A549 (cell line): Measurements from ENCODE around the gene RAB3IL1. TPM values are rescaled to one million over a fixed set of nuclear protein-coding genes. Genes with fewer than 3 reads are reported as not detected.
"Not testable (repeated sequence)": the region's sequence is repeated elsewhere in the genome, so short reads cannot be mapped to it uniquely, and the experiment has no call there.

Experiments used
- ATAC-seq, 2 experiments: fragments of 200-7000 bp in 1 of 2; fragments of >200 bp in 1 of 2; cut with Nextera tagmentation in 1 of 2; cut with Tn5 transposase in 1 of 2; 3 replicates each; pipeline versions ENCODE4 v1.8.0 to v1.9.1; 2018 to 2020; ENCODE audit warnings: mild to moderate bottlenecking in 1 of 2, moderate library complexity in 1 of 2
- CTCF ChIA-PET: fragments of 300-600 bp; sonication (Branson Sonifier 250); formaldehyde crosslinking; extraction: SDS; loops from one replicate; lab custom pipeline; 2021; ENCODE audit warnings: antibody characterized with exemption, inconsistent platforms; lab: Yijun Ruan, JAX
- POLR2A ChIA-PET: fragments of 350-600 bp; formaldehyde crosslinking; extraction: SDS; loops from one replicate; lab custom pipeline; 2021; ENCODE audit warnings: antibody characterized with exemption, inconsistent platforms; lab: Yijun Ruan, JAX
- DNase-seq, 2 experiments: peaks; one replicate each; pipeline versions ENCODE4 v3.0.0 to v3.0.0-alpha.2; 2011 to 2016; ENCODE audit warnings: low read depth in 1 of 2, low spot score in 1 of 2
- FAIRE-seq: peaks from 2 replicates; lab custom pipeline; 2011; peaks lifted over from hg19 to GRCh38; lab: Jason Lieb, UNC
- H3K27ac ChIP-seq, 2 experiments: fragments of >200 bp; sonication (Bioruptor Twin); formaldehyde crosslinking; 3 replicates each; pipeline ENCODE4 v1.5.1; 2016 to 2017
- H3K4me1 ChIP-seq: fragments of >200 bp; sonication (Bioruptor Twin); formaldehyde crosslinking; 3 replicates; pipeline ENCODE4 v1.6.1; 2016
- H3K4me2 ChIP-seq: fragments of >200 bp; sonication (Bioruptor Twin); formaldehyde crosslinking; 3 replicates; pipeline ENCODE4 v1.6.1; 2016
- H3K4me3 ChIP-seq: fragments of >200 bp; sonication (Bioruptor Twin); formaldehyde crosslinking; 3 replicates; pipeline ENCODE4 v1.5.1; 2016
- H3K9me3 ChIP-seq: fragments of >200 bp; sonication (Bioruptor Twin); formaldehyde crosslinking; 3 replicates; pipeline ENCODE4 v1.6.1; 2016
- BHLHE40 ChIP-seq: IDR thresholded peaks from 2 replicates; pipeline ENCODE4 v1.6.1; 2012; ENCODE audit warnings: low read depth, low read length, inconsistent platforms
- CEBPB ChIP-seq, 2 experiments: fragments of >200 bp in 1 of 2; sonication (Bioruptor Twin) in 1 of 2; formaldehyde crosslinking in 1 of 2; IDR thresholded peaks; 2 replicates each; pipeline ENCODE4 v1.6.1; 2012 to 2016
- EHF ChIP-seq: fragments of 250-450 bp; sonication (Bioruptor Pico); IDR thresholded peaks from 2 replicates; pipeline ENCODE4 v1.5.0; 2020; ENCODE audit warnings: mild to moderate bottlenecking
- FOSB ChIP-seq: fragments of 250-450 bp; sonication (Bioruptor Pico); IDR thresholded peaks from 2 replicates; pipeline ENCODE4 v1.5.0; 2020; ENCODE audit warnings: mild to moderate bottlenecking, moderate library complexity
- FOSL2 ChIP-seq, 2 experiments: fragments of 450-650 bp in 1 of 2; fragments of >200 bp in 1 of 2; sonication (Bioruptor Twin) in 1 of 2; formaldehyde crosslinking; IDR thresholded peaks; 2 replicates each; pipeline versions ENCODE4 v1.5.0 to v1.6.1; 2016 to 2020; ENCODE audit warnings: mild to moderate bottlenecking in 1 of 2, moderate library complexity in 1 of 2
- HDAC2 ChIP-seq: fragments of 200-600 bp; sonication (generic); IDR thresholded peaks from 2 replicates; pipeline ENCODE4 v1.6.1; 2016
- HOXA7 ChIP-seq: fragments of 250-450 bp; sonication (Bioruptor Pico); IDR thresholded peaks from 2 replicates; pipeline ENCODE4 v1.5.0; 2020; ENCODE audit warnings: mild to moderate bottlenecking, moderate library complexity
- HOXB5 ChIP-seq: fragments of 250-450 bp; sonication (Bioruptor Pico); IDR thresholded peaks from 2 replicates; pipeline ENCODE4 v1.5.0; 2020; ENCODE audit warnings: mild to moderate bottlenecking, moderate library complexity
- JUN ChIP-seq, 2 experiments: fragments of >200 bp; sonication (Bioruptor Twin); formaldehyde crosslinking; IDR thresholded peaks; 2 replicates in 1 of 2; 3 replicates in 1 of 2; pipeline ENCODE4 v1.6.1; 2016 to 2017
- KDM1A ChIP-seq: fragments of 200-600 bp; sonication (generic); IDR thresholded peaks from 2 replicates; pipeline ENCODE4 v1.6.1; 2016; ENCODE audit warnings: low read depth, mild to moderate bottlenecking
- KDM5A ChIP-seq: fragments of 200-600 bp; sonication (generic); IDR thresholded peaks from 2 replicates; pipeline ENCODE4 v1.6.1; 2016; ENCODE audit warnings: antibody characterized with exemption, mild to moderate bottlenecking
- MAX ChIP-seq: IDR thresholded peaks from 2 replicates; pipeline ENCODE4 v1.6.1; 2012
- MYC ChIP-seq: IDR thresholded peaks from 2 replicates; pipeline ENCODE4 v1.6.1; 2012; ENCODE audit warnings: mild to moderate bottlenecking, inconsistent platforms, low read length, improper control_type of control experiment, borderline replicate concordance
- NPAS2 ChIP-seq: fragments of 250-450 bp; sonication (Bioruptor Pico); IDR thresholded peaks from 2 replicates; pipeline ENCODE4 v1.8.0; 2022; ENCODE audit warnings: mild to moderate bottlenecking, moderate library complexity, borderline replicate concordance
- POLR2AphosphoS2 ChIP-seq: conservative IDR thresholded peaks from 2 replicates; pipeline ENCODE4 v1.6.1; 2012; ENCODE audit warnings: low read length, improper control_type of control experiment, inconsistent platforms
- RARB ChIP-seq: fragments of 250-450 bp; sonication (Bioruptor Pico); IDR thresholded peaks from 2 replicates; pipeline ENCODE4 v1.8.0; 2021; ENCODE audit warnings: mild to moderate bottlenecking, moderate library complexity
- SREBF2 ChIP-seq: fragments of 450-650 bp; IDR thresholded peaks from 2 replicates; pipeline ENCODE4 v1.6.1; 2014; ENCODE audit warnings: mild to moderate bottlenecking, moderate library complexity
- TFCP2L1 ChIP-seq: fragments of 250-450 bp; sonication (Bioruptor Pico); IDR thresholded peaks from 2 replicates; pipeline ENCODE4 v1.5.0; 2021; ENCODE audit warnings: mild to moderate bottlenecking
- TP53 ChIP-seq: fragments of 250-450 bp; sonication (Bioruptor Pico); IDR thresholded peaks from 2 replicates; pipeline ENCODE4 v1.5.0; 2021; ENCODE audit warnings: mild to moderate bottlenecking, moderate library complexity
- USF2 ChIP-seq: fragments of 450-650 bp; IDR thresholded peaks from 2 replicates; pipeline ENCODE4 v1.6.1; 2014; ENCODE audit warnings: antibody characterized with exemption
- ZFP36 ChIP-seq: fragments of 450-650 bp; IDR thresholded peaks from 2 replicates; pipeline ENCODE4 v1.6.1; 2014; ENCODE audit warnings: borderline replicate concordance; ENCODE audit not compliant: partially characterized antibody
- WGBS: methylation state at CpG from one replicate; pipeline ENCODE4 v1.1.6; 2017; ENCODE audit errors: missing lambda C conversion rate; 5-methylcytosine and 5-hydroxymethylcytosine counted together
- polyA minus RNA-seq: library from RNA; depleted of rRNA, polyadenylated mRNA; stranded (reverse); fragments of >200 nt; gene quantifications from 2 replicates; pipeline ENCODE4 v1.2.3, GENCODE V29; 2011; rRNA and poly(A)+ RNA removed
- polyA plus RNA-seq, 4 experiments: library from polyadenylated mRNA; depleted of rRNA in 3 of 4; stranded (reverse); fragments of >200 nt; fragmentation: RNase III in 1 of 4; extraction: RNeasy Plus Mini Kit Qiagen cat#74134 plus additional on column Dnase treatment in 1 of 4; gene quantifications; 2 replicates in 3 of 4; 3 replicates in 1 of 4; pipeline ENCODE4 v1.2.3, GENCODE V29; 2011 to 2017
- TF ChIP-seq, protein P1 (sequence below): IDR thresholded peaks from 2 replicates; pipeline ENCODE4 v1.6.1; 2012; ENCODE audit warnings: low read depth, borderline replicate concordance
- TF ChIP-seq, protein P2 (sequence below): fragments of 250-450 bp; sonication (Bioruptor Pico); IDR thresholded peaks from 2 replicates; pipeline ENCODE4 v1.5.0; 2021; ENCODE audit warnings: mild to moderate bottlenecking, moderate library complexity, borderline replicate concordance

Gene RAB3IL1
- 3.8 and 5.8 TPM in 2 replicates for polyA plus RNA-seq (2011; rRNA removed)
- 8.7 and 11.4 TPM in 2 replicates for polyA plus RNA-seq (2012; cell fraction: cytosol; rRNA removed)
- polyA plus RNA-seq (2012; cell fraction: nucleus; rRNA removed), result 10.1 and 10.9 TPM in 2 replicates
- polyA plus RNA-seq (2017; fragmentation: RNase III; extraction: RNeasy Plus Mini Kit Qiagen cat#74134 plus additional on column Dnase treatment), result 5.0 to 6.6 TPM (median 6.2 TPM) in 3 replicates
- 2.6 and 4.4 TPM in 2 replicates for polyA minus RNA-seq

DNA sequence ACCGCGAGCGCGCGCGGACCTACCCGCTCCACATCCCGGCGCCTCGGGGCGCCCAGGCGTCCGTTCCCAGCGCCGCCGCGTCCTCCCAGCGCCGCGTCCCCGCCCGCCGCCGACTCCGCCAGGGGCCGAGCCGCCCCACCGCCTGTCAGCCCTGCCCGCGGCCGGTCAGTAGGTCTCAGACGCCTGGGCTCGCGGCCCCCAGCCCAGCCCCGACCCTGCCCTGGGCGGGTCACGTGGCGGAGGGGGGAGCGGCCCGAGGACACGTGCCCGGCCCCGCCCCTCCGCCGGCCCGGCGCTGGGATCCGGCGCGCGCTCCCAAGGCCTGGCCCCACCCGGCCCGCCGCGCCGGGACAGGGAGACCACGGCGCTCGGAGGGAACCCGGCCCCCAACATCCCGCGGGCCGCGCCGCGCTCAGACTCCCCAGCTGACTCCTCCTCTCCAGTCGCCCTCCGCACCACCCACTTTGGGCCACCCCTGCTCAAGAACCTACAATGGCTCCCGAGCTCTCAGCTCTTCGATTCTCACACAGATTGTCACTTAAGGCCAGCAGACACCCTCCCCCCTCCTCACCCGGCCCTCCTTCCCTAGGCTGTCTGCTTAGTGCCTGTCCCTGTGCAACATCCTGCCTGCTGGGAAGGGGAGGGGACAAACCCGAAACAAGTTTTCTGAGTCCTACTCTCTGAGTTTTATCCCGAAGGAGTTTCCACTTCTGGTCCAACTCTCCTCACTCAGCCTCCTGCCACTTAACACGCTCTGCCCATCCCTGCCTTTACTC, at the start of gene RAB3IL1:
Gene RAB3IL1 (minus strand): TSS at position 233 of the 776 bp plus-strand sequence. CDS start 199 bp downstream, at position 34.
- 28% methylated on average over 8 of the region's 74 CpGs for WGBS
- FAIRE-seq (no peak), DNase-seq (peak; percentile 30 to 66), ATAC-seq (peak; percentile 64 to 65)
- TF ChIP-seq POLR2AphosphoS2, result no peak
- TF ChIP-seq NPAS2, result peak; percentile 93
- TF ChIP-seq MAX, result peak; percentile 75
- TF ChIP-seq BHLHE40, result peak; percentile 47; the same call in 1 of the 2 replicates
- TF ChIP-seq MYC, result 0 out of 2 replicates have a peak, but pooled peaks have one; percentile 53
- TF ChIP-seq ZFP36, result peak; percentile 97
- TF ChIP-seq TFCP2L1 (CRISPR knock-in tag), result no peak
- no peak for TF ChIP-seq EHF (CRISPR knock-in tag)
- TF ChIP-seq HDAC2, result 0 out of 2 replicates have a peak, but pooled peaks have one; percentile 22
- peak; percentile 94; the same call in 1 of the 2 replicates for TF ChIP-seq KDM1A
- peak in 1 of 2 experiments; percentile 49; a peak in 1 of 5 replicates for TF ChIP-seq JUN (IDR thresholded peaks at IDR 0.05)
- TF ChIP-seq FOSL2 (IDR thresholded peaks at IDR 0.05), result no peak
- TF ChIP-seq FOSL2 (CRISPR knock-in tag; IDR thresholded peaks at IDR 0.05), result 0 out of 2 replicates have a peak, but pooled peaks have one; percentile 3
- 0 out of 2 replicates have a peak, but pooled peaks have one; percentile 42 for TF ChIP-seq HOXB5 (CRISPR knock-in tag)
- TF ChIP-seq, protein P1, sequence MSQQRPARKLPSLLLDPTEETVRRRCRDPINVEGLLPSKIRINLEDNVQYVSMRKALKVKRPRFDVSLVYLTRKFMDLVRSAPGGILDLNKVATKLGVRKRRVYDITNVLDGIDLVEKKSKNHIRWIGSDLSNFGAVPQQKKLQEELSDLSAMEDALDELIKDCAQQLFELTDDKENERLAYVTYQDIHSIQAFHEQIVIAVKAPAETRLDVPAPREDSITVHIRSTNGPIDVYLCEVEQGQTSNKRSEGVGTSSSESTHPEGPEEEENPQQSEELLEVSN, result peak; percentile 40; the same call in 1 of the 2 replicates
- ChIA-PET POLR2A (no interaction called here), CTCF (interaction anchor here (4.0 to 11.5 kb wide), 2 partner anchors 18 to 30 kb away, joined by 21 to 198 read pairs; no protein-coding TSS in a partner anchor)
- Histone ChIP-seq H3K27ac (peak within 1 kb of the TSS; percentile 79 to 94), H3K9me3 (no peaks in the 10 kb centered on the region), H3K4me3 (peak within 1 kb of the TSS; percentile 63), H3K4me2 (peak within 1 kb of the TSS; percentile 93), H3K4me1 (peaks cover 24% of the 10 kb centered on the region)

DNA sequence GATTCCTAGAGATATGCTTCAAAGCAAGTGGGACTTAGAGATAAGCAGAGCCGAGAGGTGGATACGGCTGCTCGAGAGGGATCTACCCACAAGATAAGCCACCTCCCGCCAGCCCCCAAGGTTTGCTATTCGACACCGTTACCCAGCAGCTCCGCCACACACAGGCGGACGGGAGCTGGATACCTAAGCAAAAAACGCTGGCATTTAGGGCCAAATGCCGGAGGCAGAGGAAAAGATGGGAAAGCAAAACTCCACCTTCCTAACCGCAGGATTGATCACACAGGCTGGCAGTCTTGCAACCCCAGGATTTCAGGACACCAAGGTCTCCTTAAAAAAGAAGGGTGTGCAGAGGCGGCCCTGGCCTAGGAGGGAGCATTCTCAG, 49.4 kb upstream of the RAB3IL1 start:
- FAIRE-seq, result no peak
- 1% methylated on average over 13 of the region's 13 CpGs for WGBS
- Histone ChIP-seq H3K4me3 (peak overlapping the region; percentile 96), H3K4me1 (peaks cover 61% of the 10 kb centered on the region), H3K9me3 (no peaks in the 10 kb centered on the region), H3K4me2 (peak overlapping the region; percentile 98), H3K27ac (peak overlapping the region; percentile 97 to 99)
- ATAC-seq, result no peak
- POLR2A ChIA-PET, result interaction anchor here (1.1 to 8.1 kb wide), 13 partner anchors 8 to 152 kb away, joined by 3 to 75 read pairs (median 9); partner anchors contain the start of gene BEST1
- no peak for TF ChIP-seq SREBF2
- TF ChIP-seq KDM5A, result peak; percentile 70; the same call in 1 of the 2 replicates
- peak in 1 of 2 experiments; percentile 51 for DNase-seq
- CTCF ChIA-PET, result interaction anchor here (1.1 to 12.9 kb wide), 6 partner anchors 19 to 115 kb away, joined by 3 to 92 read pairs (median 12); no protein-coding TSS in a partner anchor

DNA sequence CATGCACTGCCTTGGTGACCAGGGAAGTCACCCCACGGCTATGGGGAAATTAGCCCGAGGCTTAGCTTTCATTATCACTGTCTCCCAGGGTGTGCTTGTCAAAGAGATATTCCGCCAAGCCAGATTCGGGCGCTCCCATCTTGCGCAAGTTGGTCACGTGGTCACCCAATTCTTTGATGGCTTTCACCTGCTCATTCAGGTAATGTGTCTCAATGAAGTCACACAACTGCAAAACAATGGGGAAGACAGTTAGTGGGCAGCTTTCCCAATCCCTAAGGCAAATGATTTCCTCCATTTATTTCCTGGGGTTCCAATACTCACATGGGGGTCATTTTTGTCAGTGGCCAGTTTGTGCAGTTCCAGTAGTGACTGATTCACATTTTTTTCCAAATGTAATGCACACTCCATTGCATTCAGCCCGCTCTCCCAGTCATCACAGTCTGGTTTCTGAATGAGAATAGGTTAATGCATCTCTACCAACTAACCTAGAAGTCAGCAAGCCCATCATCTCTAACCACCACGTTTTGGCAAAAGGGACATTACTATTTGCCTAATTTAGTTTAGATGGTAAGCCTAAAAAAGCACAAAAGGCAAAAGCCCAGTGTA, 47.4 kb upstream of the RAB3IL1 start:
- TF ChIP-seq TP53, result peak; percentile 58; the same call in 1 of the 2 replicates
- TF ChIP-seq CEBPB (IDR thresholded peaks at IDR 0.05), result peak; percentile 47 to 53; a peak in 2 of 4 replicates
- TF ChIP-seq FOSB (CRISPR knock-in tag), result peak; percentile 76; the same call in 1 of the 2 replicates
- TF ChIP-seq RARB (CRISPR knock-in tag), result peak; percentile 40; the same call in 1 of the 2 replicates
- TF ChIP-seq USF2, result peak; percentile 78
- TF ChIP-seq HOXA7, result peak; percentile 32; the same call in 1 of the 2 replicates
- TF ChIP-seq, protein P2, sequence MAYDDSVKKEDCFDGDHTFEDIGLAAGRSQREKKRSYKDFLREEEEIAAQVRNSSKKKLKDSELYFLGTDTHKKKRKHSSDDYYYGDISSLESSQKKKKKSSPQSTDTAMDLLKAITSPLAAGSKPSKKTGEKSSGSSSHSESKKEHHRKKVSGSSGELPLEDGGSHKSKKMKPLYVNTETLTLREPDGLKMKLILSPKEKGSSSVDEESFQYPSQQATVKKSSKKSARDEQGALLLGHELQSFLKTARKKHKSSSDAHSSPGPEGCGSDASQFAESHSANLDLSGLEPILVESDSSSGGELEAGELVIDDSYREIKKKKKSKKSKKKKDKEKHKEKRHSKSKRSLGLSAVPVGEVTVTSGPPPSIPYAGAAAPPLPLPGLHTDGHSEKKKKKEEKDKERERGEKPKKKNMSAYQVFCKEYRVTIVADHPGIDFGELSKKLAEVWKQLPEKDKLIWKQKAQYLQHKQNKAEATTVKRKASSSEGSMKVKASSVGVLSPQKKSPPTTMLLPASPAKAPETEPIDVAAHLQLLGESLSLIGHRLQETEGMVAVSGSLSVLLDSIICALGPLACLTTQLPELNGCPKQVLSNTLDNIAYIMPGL (CRISPR knock-in tag), result peak; percentile 48; the same call in 1 of the 2 replicates
- Histone ChIP-seq H3K4me3 (peak overlapping the region; percentile 96), H3K4me2 (peak overlapping the region; percentile 98), H3K4me1 (peaks cover 53% of the 10 kb centered on the region), H3K27ac (peak overlapping the region; percentile 97 to 99)
- FAIRE-seq, DNase-seq, H3K9me3 ChIP-seq, ATAC-seq: not testable (repeated sequence)
- WGBS, result 13% methylated on average over 9 of the region's 9 CpGs
- CTCF ChIA-PET, result interaction anchor here (1.0 to 8.0 kb wide), 7 partner anchors 11 to 117 kb away, joined by 3 to 101 read pairs (median 27); partner anchors contain the start of gene BEST1
- POLR2A ChIA-PET, result interaction anchor here (0.8 to 4.6 kb wide), 3 partner anchors 7 to 89 kb away, joined by 4 to 66 read pairs (median 22); no protein-coding TSS in a partner anchor
